ENCODE data around the gene VPS16.

VPS16 gene

DNA sequence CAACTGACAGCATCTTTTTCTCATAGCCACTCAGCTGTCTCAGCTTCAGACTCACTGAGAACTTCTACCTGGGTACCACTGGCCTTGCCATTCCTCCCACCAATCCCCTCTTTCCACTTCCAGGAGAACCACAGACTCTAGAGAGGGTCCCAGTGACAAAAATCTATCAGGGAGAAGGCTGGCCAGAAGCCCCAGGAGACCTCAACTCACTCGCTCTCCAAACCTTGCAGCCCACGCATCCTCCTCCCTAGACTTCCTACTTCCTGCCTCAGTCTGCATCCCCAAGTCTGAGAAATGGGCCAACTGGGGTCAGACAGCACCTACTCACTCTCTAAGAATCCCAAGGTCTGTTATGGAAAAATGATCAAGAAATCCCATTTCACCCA is 23.2 kb upstream of the VPS16 start:
- Histone ChIP-seq H3F3A (ENCODE audit: insufficient read depth) (no peaks in the 10 kb centered on the region), H3K4me3 (ENCODE audit: insufficient read depth, low read length, poor library complexity, severe bottlenecking) (no peak overlapping the region), H2AFZ (ENCODE audit: low read depth, low read length, severe bottlenecking) (no peak overlapping the region), H3K27ac (ENCODE audit: low read depth, low read length) (no peak overlapping the region), H3K79me2 (ENCODE audit: insufficient read depth, low read length) (no peaks in the 10 kb centered on the region), H3K9me2 (replicated peaks; ENCODE audit: insufficient read depth, low read length) (no peaks in the 10 kb centered on the region), H3K9ac (ENCODE audit: low read length) (no peak overlapping the region), H4K20me1 (ENCODE audit: low read depth, low read length) (no peaks in the 10 kb centered on the region), H3K9me3 (ENCODE audit: insufficient read depth, low read length) (no peaks in the 10 kb centered on the region), H3K36me3 (ENCODE audit: low read length) (no peaks in the 10 kb centered on the region), H3K27me3 (ENCODE audit: low read length) (no peaks in the 10 kb centered on the region), H3K4me2 (ENCODE audit: low read depth, low read length, poor library complexity, severe bottlenecking) (no peak overlapping the region)
- TF ChIP-seq, protein P1, sequence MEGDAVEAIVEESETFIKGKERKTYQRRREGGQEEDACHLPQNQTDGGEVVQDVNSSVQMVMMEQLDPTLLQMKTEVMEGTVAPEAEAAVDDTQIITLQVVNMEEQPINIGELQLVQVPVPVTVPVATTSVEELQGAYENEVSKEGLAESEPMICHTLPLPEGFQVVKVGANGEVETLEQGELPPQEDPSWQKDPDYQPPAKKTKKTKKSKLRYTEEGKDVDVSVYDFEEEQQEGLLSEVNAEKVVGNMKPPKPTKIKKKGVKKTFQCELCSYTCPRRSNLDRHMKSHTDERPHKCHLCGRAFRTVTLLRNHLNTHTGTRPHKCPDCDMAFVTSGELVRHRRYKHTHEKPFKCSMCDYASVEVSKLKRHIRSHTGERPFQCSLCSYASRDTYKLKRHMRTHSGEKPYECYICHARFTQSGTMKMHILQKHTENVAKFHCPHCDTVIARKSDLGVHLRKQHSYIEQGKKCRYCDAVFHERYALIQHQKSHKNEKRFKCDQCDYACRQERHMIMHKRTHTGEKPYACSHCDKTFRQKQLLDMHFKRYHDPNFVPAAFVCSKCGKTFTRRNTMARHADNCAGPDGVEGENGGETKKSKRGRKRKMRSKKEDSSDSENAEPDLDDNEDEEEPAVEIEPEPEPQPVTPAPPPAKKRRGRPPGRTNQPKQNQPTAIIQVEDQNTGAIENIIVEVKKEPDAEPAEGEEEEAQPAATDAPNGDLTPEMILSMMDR (IDR thresholded peaks at IDR 0.05; ENCODE audit: insufficient read depth, low read length, poor library complexity, severe bottlenecking), result no peak
- no peak for TF ChIP-seq EZH2phosphoT487 (conservative IDR thresholded peaks at IDR 0.05; ENCODE audit: low read length)

- H3K27me3 ChIP-seq (ENCODE audit: low read length), result no peaks in the 10 kb centered on the region
Measured at GRCh38 chr20:2817891-2818595, 22.5 kb upstream of the VPS16 start.

GRCh38 chr20:2820084-2820895 is 20.3 kb upstream of the VPS16 start:
- Histone ChIP-seq H3K79me2 (ENCODE audit: insufficient read depth, low read length) (no peaks in the 10 kb centered on the region), H3K4me2 (ENCODE audit: low read depth, low read length, poor library complexity, severe bottlenecking) (no peak overlapping the region), H4K20me1 (ENCODE audit: low read depth, low read length) (no peaks in the 10 kb centered on the region), H3K9me3 (ENCODE audit: insufficient read depth, low read length) (no peaks in the 10 kb centered on the region), H3K36me3 (ENCODE audit: low read length) (no peaks in the 10 kb centered on the region), H3K27ac (ENCODE audit: low read depth, low read length) (no peak overlapping the region), H2AFZ (ENCODE audit: low read depth, low read length, severe bottlenecking) (no peak overlapping the region), H3K4me3 (ENCODE audit: insufficient read depth, low read length, poor library complexity, severe bottlenecking) (no peak overlapping the region), H3F3A (ENCODE audit: insufficient read depth) (no peaks in the 10 kb centered on the region), H3K9ac (ENCODE audit: low read length) (no peak overlapping the region), H3K27me3 (ENCODE audit: low read length) (no peaks in the 10 kb centered on the region), H3K9me2 (replicated peaks; ENCODE audit: insufficient read depth, low read length) (no peaks in the 10 kb centered on the region)
- TF ChIP-seq, protein P1 (IDR thresholded peaks at IDR 0.05; ENCODE audit: insufficient read depth, low read length, poor library complexity, severe bottlenecking), result no peak
- TF ChIP-seq EZH2phosphoT487 (conservative IDR thresholded peaks at IDR 0.05; ENCODE audit: low read length), result no peak

More at GRCh38 chr20:2817891-2818595, 22.5 kb upstream of the VPS16 start:
- H3K27ac ChIP-seq (ENCODE audit: low read depth, low read length), result no peak overlapping the region
- no peaks in the 10 kb centered on the region for H4K20me1 ChIP-seq (ENCODE audit: low read depth, low read length)
- H3K9ac ChIP-seq (ENCODE audit: low read length), result no peak overlapping the region
- no peaks in the 10 kb centered on the region for H3K9me3 ChIP-seq (ENCODE audit: insufficient read depth, low read length)
- H3F3A ChIP-seq (ENCODE audit: insufficient read depth), result no peaks in the 10 kb centered on the region
- H3K4me3 ChIP-seq (ENCODE audit: insufficient read depth, low read length, poor library complexity, severe bottlenecking), result no peak overlapping the region
- TF ChIP-seq EZH2phosphoT487 (conservative IDR thresholded peaks at IDR 0.05; ENCODE audit: low read length), result no peak
- TF ChIP-seq, protein P1 (IDR thresholded peaks at IDR 0.05; ENCODE audit: insufficient read depth, low read length, poor library complexity, severe bottlenecking), result no peak
- H3K9me2 ChIP-seq (replicated peaks; ENCODE audit: insufficient read depth, low read length), result no peaks in the 10 kb centered on the region
- no peaks in the 10 kb centered on the region for H3K36me3 ChIP-seq (ENCODE audit: low read length)
- H3K4me2 ChIP-seq (ENCODE audit: low read depth, low read length, poor library complexity, severe bottlenecking), result no peak overlapping the region
- H2AFZ ChIP-seq (ENCODE audit: low read depth, low read length, severe bottlenecking), result no peak overlapping the region
- no peaks in the 10 kb centered on the region for H3K79me2 ChIP-seq (ENCODE audit: insufficient read depth, low read length)

Measured in SU-DHL-6 (cell line).